HCT116 (cell line): ENCODE measurements around the gene TMEM138.

Experiments
- CEBPB ChIP-seq: IDR thresholded peaks from 2 replicates; pipeline ENCODE4 v1.6.1; 2012; ENCODE audit warnings: low read depth
- EGR1 ChIP-seq: IDR thresholded peaks from 2 replicates; pipeline ENCODE4 v1.6.1; 2012; ENCODE audit warnings: low read depth
- EZH2 ChIP-seq: fragments of 200-600 bp; sonication (generic); IDR thresholded peaks from 2 replicates; pipeline ENCODE4 v1.6.1; 2017; ENCODE audit warnings: antibody characterized with exemption, mixed run types
- FOSL1 ChIP-seq: IDR thresholded peaks from 2 replicates; pipeline ENCODE4 v1.6.1; 2012; ENCODE audit warnings: low read depth
- POLR2A ChIP-seq: IDR thresholded peaks from 2 replicates; pipeline ENCODE4 v1.7.0; 2011; ENCODE audit warnings: borderline replicate concordance; ENCODE audit not compliant: insufficient read depth, insufficient read length; ENCODE audit errors: extremely low read depth
- RAD21 ChIP-seq: IDR thresholded peaks from 2 replicates; pipeline ENCODE4 v1.6.1; 2012; ENCODE audit warnings: low read depth, mild to moderate bottlenecking
- YY1 ChIP-seq: IDR thresholded peaks from 2 replicates; pipeline ENCODE4 v1.6.1; 2011; ENCODE audit warnings: low read length, low read depth, moderate library complexity, mild to moderate bottlenecking; ENCODE audit not compliant: insufficient replicate concordance; ENCODE audit errors: extremely low read depth
- TF ChIP-seq, protein P1 (sequence below): IDR thresholded peaks from 2 replicates; pipeline ENCODE4 v1.6.1; 2012
- TF ChIP-seq, protein P2 (sequence below), 3 experiments: fragments of 200-600 bp in 1 of 3; sonication (generic) in 1 of 3; IDR thresholded peaks in 2 of 3; conservative IDR thresholded peaks in 1 of 3; 2 replicates each; pipeline ENCODE4 v1.5.1; 2012 to 2017; ENCODE audit warnings: low read depth in 2 of 3, low read length in 2 of 3, antibody characterized with exemption in 1 of 3, borderline replicate concordance in 1 of 3, control low read depth in 1 of 3, mild to moderate bottlenecking in 1 of 3, mixed read lengths in 1 of 3, mixed run types in 1 of 3, moderate library complexity in 1 of 3; ENCODE audit not compliant: insufficient read depth in 1 of 3

DNA sequence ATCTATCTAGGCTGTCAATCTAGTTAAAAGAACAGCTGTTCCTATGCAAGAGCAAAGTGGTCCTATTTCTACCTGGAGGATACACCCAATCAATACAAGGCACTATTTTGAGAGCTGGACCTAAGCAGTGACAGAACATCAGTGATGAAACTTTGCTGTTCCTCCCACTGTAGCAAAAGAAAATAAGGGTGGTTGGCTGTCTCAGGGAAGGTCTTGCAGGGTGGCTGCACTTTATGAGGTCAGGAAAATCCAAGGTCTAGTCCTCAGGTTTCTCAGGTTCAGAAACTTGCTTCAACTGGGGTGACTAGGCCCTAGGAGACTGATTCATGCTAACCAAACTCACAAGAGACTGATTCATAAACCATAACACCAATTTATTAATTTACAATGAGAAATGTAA is 56.0 kb downstream of the TMEM138 start:
- TF ChIP-seq POLR2A (no peak), CEBPB (no peak), RAD21 (no peak), YY1 (no peak), EZH2 (no peak), FOSL1 (no peak), EGR1 (no peak)
- TF ChIP-seq, protein P1, sequence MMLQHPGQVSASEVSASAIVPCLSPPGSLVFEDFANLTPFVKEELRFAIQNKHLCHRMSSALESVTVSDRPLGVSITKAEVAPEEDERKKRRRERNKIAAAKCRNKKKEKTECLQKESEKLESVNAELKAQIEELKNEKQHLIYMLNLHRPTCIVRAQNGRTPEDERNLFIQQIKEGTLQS = no peak
- TF ChIP-seq, protein P2, sequence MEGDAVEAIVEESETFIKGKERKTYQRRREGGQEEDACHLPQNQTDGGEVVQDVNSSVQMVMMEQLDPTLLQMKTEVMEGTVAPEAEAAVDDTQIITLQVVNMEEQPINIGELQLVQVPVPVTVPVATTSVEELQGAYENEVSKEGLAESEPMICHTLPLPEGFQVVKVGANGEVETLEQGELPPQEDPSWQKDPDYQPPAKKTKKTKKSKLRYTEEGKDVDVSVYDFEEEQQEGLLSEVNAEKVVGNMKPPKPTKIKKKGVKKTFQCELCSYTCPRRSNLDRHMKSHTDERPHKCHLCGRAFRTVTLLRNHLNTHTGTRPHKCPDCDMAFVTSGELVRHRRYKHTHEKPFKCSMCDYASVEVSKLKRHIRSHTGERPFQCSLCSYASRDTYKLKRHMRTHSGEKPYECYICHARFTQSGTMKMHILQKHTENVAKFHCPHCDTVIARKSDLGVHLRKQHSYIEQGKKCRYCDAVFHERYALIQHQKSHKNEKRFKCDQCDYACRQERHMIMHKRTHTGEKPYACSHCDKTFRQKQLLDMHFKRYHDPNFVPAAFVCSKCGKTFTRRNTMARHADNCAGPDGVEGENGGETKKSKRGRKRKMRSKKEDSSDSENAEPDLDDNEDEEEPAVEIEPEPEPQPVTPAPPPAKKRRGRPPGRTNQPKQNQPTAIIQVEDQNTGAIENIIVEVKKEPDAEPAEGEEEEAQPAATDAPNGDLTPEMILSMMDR (IDR thresholded peaks at IDR 0.05 in 2 of 3, conservative IDR thresholded peaks at IDR 0.05 in 1 of 3; ENCODE audit: borderline replicate concordance in 1 of 3, insufficient read depth in 1 of 3, low read depth in 2 of 3, low read length in 2 of 3) = no peak
